Occipital lobe (tissue), 2 donors: ENCODE measurements around the gene ZNF142. TPM values are rescaled to one million over a fixed set of nuclear protein-coding genes. Genes with fewer than 3 reads are reported as not detected.

Experiments
- small RNA-seq: library from RNA; depleted of rRNA; stranded (forward); fragments of <200 nt; gene quantifications from one replicate; pipeline ENCODE3, GENCODE V24; 2014
- total RNA-seq: library from RNA; depleted of rRNA; stranded (reverse); fragments of >200 nt; gene quantifications from one replicate; pipeline ENCODE4 v1.2.3, GENCODE V29; 2014

Gene ZNF142
- total RNA-seq, 1 donor from 2014 or later, result 11.9 TPM

Small RNAs within 50 kb of the gene (small RNA-seq; reads per million reads assigned to genes)
- gene RNU6-136P, result not detected

Other genes starting within 250 kb of the ZNF142 start
- not detected for gene VIL1, start 240.5 kb downstream of the ZNF142 start, total RNA-seq
- 38.7 TPM for gene USP37, start 91.3 kb downstream of the ZNF142 start, total RNA-seq
- 39.6 TPM for gene CNOT9, start 90.8 kb downstream of the ZNF142 start, total RNA-seq
- gene PLCD4, start 51.7 kb downstream of the ZNF142 start, total RNA-seq, result 0.31 TPM
- gene BCS1L, start 60 bp upstream of the ZNF142 start, total RNA-seq, result 23.4 TPM
- 18.1 TPM for gene RNF25, start 12.4 kb upstream of the ZNF142 start, total RNA-seq
- 20.9 TPM for gene STK36, start 12.5 kb upstream of the ZNF142 start, total RNA-seq
- gene TTLL4, start 51.2 kb upstream of the ZNF142 start, total RNA-seq, result 6.7 TPM
- 2.8 TPM for gene CYP27A1, start 122.5 kb upstream of the ZNF142 start, total RNA-seq
- gene PRKAG3, start 172.2 kb upstream of the ZNF142 start, total RNA-seq, result not detected
- gene WNT6, start 200.2 kb upstream of the ZNF142 start, total RNA-seq, result not detected
- not detected for gene WNT10A, start 221.2 kb upstream of the ZNF142 start, total RNA-seq